HG03045 (cell line): ENCODE data around the gene RNU5B-1.

Experiments used
- ATAC-seq: cut with Tn5 transposase; IDR thresholded peaks from one replicate; pipeline ENCODE4 v1.9.1; 2021; ENCODE audit warnings: mild to moderate bottlenecking, moderate library complexity; ENCODE audit not compliant: unreplicated experiment

Gene RNU5B-1

GRCh38 chr15:65327651-65328393 lies 23.3 kb downstream of the RNU5B-1 start:
- ATAC-seq = no peak

- no peak for ATAC-seq
These were observed 24.2 kb downstream of the RNU5B-1 start for GRCh38 chr15:65328506-65329287.

- no peak for ATAC-seq
These were observed 25.0 kb downstream of the RNU5B-1 start for GRCh38 chr15:65329288-65329983.

GRCh38 chr15:65329984-65330735 lies 25.7 kb downstream of the RNU5B-1 start:
- ATAC-seq = no peak

GRCh38 chr15:65330934-65331645 lies 26.6 kb downstream of the RNU5B-1 start:
- no peak for ATAC-seq

- no peak for ATAC-seq
These were observed 27.3 kb downstream of the RNU5B-1 start for GRCh38 chr15:65331811-65332210.

- ATAC-seq = no peak
These were observed 28.1 kb downstream of the RNU5B-1 start for GRCh38 chr15:65332391-65333147.

- no peak for ATAC-seq
These were observed 28.8 kb downstream of the RNU5B-1 start for GRCh38 chr15:65333148-65333820.

- ATAC-seq = no peak
These were observed 29.4 kb downstream of the RNU5B-1 start for GRCh38 chr15:65333856-65334255.

GRCh38 chr15:65334586-65335231 lies 30.2 kb downstream of the RNU5B-1 start:
- ATAC-seq = no peak

- no peak for ATAC-seq
These were observed 31.0 kb downstream of the RNU5B-1 start for GRCh38 chr15:65335278-65336055.

GRCh38 chr15:65336493-65337435 lies 32.3 kb downstream of the RNU5B-1 start:
- ATAC-seq = no peak

GRCh38 chr15:65337436-65338070 lies 33.1 kb downstream of the RNU5B-1 start:
- ATAC-seq = no peak

- no peak for ATAC-seq
These were observed 33.9 kb downstream of the RNU5B-1 start for GRCh38 chr15:65338366-65338765.

GRCh38 chr15:65338823-65339222 lies 34.3 kb downstream of the RNU5B-1 start:
- ATAC-seq = no peak

GRCh38 chr15:65339416-65339815 lies 34.9 kb downstream of the RNU5B-1 start:
- no peak for ATAC-seq
